Occipital lobe (tissue), 2 donors: ENCODE results near the gene PI16. TPM values are rescaled to one million over a fixed set of nuclear protein-coding genes. Genes with fewer than 3 reads are reported as not detected.

Experiments
- DNase-seq: peaks from one replicate; lab custom pipeline; 2025; lab: John Stamatoyannopoulos, UW
- total RNA-seq: library from RNA; depleted of rRNA; stranded (reverse); fragments of >200 nt; gene quantifications from one replicate; pipeline ENCODE4 v1.2.3, GENCODE V29; 2014

Gene PI16
- total RNA-seq, 1 donor from 2014 or later: 0.78 TPM

- DNase-seq: no peak
Measured at GRCh38 chr6:36957773-36958271, 3.3 kb downstream of the PI16 start.

- no peak for DNase-seq
Measured at GRCh38 chr6:36958775-36959554, 4.4 kb downstream of the PI16 start.

GRCh38 chr6:36959555-36960250 is 5.2 kb downstream of the PI16 start:
- no peak for DNase-seq

GRCh38 chr6:36961441-36962435 is 7.2 kb downstream of the PI16 start:
- DNase-seq: no peak

GRCh38 chr6:36962874-36963273 is 8.3 kb downstream of the PI16 start:
- DNase-seq: peak; percentile 61

GRCh38 chr6:36963451-36964290 is 9.1 kb downstream of the PI16 start:
- DNase-seq: no peak

- no peak for DNase-seq
Measured at GRCh38 chr6:36964349-36964748, 9.8 kb downstream of the PI16 start.

- no peak for DNase-seq
Measured at GRCh38 chr6:36964908-36965307, 10.4 kb downstream of the PI16 start.

- DNase-seq: no peak
Measured at GRCh38 chr6:36967301-36967700, 12.8 kb downstream of the PI16 start.

- no peak for DNase-seq
Measured at GRCh38 chr6:36967757-36968156, 13.2 kb downstream of the PI16 start.

- no peak for DNase-seq
Measured at GRCh38 chr6:36968266-36968977, 13.9 kb downstream of the PI16 start.

GRCh38 chr6:36969240-36969691 is 14.7 kb downstream of the PI16 start:
- no peak for DNase-seq

- no peak for DNase-seq
Measured at GRCh38 chr6:36969988-36970891, 15.7 kb downstream of the PI16 start.

GRCh38 chr6:36970892-36971842 is 16.6 kb downstream of the PI16 start:
- no peak for DNase-seq

GRCh38 chr6:36971921-36972673 is 17.6 kb downstream of the PI16 start:
- no peak for DNase-seq

- no peak for DNase-seq
Measured at GRCh38 chr6:36973190-36973589, 18.7 kb downstream of the PI16 start.

GRCh38 chr6:36973647-36974046 is 19.1 kb downstream of the PI16 start:
- DNase-seq: no peak
